HG02571 (cell line): ENCODE results near the gene PRKN.

Experiments used
- ATAC-seq: cut with Tn5 transposase; IDR thresholded peaks from one replicate; pipeline ENCODE4 v1.9.1; 2021; ENCODE audit warnings: mild to moderate bottlenecking, moderate library complexity; ENCODE audit not compliant: unreplicated experiment

PRKN gene

DNA sequence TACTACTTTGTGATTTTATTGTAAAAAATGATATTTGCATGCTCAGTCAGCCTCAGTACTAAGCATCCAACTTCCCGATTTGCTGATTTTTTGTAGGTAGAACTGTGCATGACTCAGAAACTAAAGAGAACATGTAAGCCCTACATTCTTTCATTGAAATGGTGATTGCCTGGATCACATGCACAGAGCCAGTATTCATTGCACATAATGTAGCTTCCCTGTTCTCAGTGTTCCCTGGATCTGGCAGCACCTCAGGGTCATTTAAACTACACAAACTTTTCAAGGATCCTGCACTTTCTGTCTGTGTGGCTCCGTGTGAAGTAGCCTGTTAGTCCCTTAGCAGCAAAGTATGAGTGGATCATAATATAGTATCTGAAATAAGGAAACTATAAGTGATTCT, 1030.8 kb downstream of the PRKN start:
- no peak for ATAC-seq

DNA sequence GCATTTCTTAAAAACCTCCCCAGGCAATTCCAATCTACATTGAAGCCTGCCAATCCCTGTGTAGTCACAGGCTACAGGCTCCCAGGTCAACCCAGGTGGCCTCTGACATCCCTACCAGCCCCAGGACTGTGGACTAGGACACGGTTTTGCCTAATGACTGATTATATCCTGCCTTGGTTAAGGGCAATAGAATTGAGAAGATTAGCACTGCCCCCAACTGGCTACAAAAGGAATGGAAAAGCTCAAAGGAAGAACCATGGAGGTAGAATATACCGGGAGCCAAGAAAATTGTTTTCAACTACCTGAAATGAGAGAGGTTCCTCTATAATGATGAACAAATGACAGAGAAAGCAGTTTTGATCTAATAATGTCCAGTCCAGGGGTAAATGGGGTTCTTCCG, 1032.6 kb downstream of the PRKN start:
- ATAC-seq: no peak

DNA sequence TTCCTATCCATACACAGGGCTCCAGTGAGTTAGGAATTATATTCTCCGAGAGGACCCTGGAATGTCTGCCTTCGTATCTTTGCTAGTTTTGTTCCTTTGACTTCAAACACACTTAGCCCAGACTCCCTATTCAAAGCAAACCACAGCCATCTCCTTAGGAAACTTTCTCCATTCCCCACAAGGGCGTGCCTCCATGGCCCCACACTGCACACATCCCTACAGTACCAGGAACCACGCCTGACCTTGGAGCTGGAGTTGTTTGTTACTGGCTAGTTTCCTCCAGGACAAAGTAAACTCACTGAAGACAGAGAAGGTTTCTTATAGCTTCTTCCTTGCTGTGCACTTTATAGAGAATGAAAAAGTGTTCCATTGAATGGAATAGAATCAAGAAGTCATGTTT, 1040.9 kb downstream of the PRKN start:
- no peak for ATAC-seq

DNA sequence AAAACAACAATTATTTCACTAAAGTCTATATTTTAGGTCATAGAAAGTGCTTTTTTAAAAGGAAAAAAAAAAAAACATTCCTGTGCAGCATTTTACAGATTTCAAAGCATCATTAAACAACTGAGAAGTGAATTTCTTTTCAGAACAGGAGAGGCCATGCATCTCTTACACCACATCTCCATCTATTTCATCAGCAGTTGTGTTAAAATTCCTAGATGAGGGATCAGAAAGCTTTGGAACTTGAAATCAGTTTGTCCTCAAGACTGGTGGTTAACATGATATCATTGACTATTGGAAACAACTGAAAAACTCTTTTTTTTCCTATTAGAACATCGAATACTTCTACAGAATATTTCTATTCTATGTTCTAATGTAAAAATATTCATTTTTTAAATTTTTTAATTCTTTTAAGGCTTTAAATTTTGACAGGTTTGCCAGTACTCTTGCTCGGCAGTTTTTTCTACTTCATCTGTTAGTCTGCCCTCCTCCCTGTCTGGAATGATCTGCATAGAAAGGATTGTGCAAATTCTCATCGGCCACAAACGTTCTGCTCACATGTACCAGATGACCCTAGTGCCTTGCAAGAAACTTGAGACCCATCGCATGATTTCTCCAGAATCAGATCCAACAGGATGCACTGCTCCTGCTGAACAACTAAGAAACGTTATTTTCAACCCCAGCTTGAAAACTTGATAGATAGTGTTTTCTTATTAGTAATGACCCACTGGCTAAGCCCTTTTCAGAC, 1042.7 kb downstream of the PRKN start:
- no peak for ATAC-seq

DNA sequence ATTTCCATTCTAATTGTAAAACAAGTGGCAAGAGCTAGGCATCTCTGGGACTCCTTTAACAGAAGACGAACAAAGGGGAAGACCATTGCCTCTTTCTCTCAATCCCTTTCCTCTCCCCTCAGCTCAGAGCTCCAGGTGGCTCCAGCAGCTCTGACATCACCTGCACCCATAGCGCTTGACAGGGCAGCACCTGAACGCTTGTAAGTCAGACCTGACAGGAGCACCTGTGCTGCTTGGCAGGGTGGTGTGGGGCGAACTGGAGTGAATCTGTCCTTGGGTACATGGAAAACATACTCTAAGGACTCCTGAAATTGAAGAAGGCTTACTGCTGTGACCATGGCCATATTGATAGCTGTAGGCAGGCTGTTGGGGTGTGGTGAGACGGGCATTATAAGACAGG, 1044.2 kb downstream of the PRKN start:
- no peak for ATAC-seq

DNA sequence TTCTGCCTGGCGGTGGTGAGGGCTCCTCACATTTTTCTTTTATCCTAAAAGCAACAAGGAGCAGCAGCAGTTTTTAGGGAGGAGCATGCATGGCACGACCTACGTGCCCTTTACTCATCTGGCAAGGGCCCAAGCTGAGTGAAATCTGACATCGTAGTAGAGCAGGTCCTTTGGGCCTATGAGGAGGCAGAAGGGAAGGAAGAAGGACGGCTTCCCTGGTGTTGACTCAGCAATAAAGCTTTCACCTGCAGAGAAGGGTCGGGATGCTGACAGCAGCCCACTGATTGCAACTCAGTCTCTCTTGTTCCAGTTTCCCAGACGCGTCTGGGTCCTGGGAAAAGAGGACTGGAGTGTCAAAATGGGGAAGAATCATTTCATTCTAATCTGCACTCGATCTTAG, 1044.6 kb downstream of the PRKN start:
- ATAC-seq: no peak

DNA sequence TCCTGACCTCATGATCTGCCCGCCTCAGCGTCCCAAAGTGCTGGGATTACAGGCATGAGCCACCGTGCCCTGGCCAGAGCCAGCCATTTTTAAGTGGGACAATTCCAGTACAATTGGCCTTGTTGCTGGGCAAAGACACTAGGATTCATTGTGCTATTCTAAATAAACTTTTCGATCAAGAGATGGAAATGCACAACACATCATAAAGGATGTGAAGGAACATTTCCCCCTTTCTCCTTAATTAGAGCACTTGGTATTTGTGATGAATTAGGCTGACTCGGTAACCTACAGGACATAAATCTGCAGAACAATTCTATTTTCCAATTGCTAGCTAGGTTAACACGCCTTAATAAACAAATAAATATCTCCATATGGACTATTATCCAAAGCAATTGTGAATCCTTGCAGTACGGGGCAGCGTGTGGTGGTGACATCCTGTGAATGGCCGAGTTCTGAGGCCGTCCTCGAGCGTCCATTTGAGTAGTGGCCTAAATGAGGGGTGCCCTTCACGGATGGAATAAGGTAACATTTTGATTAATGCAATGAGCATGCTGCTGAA, 1047.5 kb downstream of the PRKN start:
- ATAC-seq: no peak

DNA sequence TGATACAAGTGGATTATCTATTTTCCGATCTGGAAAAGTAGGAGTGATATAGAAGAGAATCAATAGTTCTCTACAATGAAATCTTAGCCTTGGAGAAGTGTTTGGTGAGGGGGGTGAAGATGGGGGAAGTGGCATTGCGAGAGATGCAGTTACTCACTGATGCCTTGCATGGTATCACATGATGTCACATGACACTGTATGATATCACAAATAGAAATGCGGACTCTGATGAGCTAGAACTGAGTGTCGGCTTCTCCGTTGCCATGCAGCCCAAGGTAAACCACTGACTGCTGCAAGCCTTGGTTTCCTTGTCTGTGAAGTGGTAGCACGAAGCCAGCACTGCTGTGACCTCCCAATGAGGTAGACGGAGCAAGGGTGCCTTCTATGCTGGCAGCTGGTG, 1050.4 kb downstream of the PRKN start:
- no peak for ATAC-seq

DNA sequence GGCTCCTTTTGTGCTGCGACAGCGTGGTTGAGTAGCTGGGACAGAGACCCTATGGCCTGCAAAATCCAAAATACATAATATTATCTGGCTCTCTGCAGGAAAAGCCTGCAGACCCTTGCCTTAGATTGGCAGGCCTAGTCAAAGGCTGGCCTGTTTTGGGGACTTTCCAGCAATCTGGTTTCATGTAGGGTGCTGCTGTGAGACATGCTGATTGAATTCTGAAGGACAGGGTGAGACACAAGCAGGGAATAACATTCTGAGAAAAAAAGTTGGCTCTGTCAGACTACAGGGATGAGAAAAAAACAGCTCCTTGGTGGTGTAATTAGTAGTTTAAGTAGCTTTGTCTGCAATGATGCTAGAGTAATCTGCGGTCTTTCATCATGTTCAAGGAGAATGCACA, 1051.0 kb downstream of the PRKN start:
- ATAC-seq: peak; percentile 51

DNA sequence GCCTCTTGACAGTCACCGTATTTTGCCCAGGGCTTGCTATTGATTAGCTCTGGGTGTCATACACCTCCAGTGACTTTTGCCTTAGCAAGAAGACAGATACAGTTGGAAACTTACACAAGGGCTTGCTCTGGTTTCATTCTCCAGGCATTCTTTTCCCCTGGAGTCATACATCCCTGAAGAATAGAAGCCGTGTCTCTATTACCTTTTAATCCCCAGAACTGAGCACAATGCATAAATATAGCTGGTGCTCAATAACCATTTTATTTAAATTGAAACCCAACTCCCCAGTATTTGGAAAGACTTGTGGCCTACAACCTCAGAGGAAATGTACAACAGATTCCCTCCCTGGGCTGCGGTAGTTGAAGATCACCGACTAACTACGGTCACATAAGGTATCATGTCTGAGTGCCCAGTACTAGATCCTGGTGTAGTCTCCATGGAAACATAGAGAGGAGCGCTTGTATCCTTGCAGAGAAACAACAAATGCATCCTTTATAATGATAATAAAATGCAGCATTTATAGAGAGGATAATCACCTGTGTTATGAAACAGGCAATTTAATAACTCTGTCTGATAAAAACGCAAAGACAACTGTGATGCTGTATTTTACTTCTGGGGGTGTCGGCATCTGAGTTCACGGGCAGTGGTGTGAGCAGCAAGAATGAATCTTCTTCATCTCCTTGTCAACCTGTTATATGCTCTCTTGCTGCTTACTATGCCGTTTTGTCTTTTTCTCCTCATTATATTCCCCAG, 1052.5 kb downstream of the PRKN start:
- ATAC-seq: no peak

DNA sequence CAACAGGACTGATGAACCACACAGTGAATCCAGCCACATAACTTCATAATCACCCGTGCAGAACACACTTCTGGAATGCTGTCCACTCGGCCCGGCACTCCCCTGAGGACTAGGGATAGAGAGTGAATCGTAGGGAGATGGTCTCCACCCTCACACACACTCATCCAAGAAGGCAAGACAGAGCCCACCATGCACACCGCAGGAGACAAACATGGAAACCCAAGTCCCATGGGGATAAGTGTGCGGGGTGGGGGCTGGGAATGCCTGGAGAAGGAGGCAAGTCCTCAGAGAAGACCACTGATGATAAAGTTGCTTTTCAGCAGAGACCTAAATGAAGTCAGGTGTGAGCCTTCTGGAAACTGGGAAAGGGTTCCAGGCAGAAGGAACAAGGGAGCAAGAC, 1054.5 kb downstream of the PRKN start:
- ATAC-seq: no peak

DNA sequence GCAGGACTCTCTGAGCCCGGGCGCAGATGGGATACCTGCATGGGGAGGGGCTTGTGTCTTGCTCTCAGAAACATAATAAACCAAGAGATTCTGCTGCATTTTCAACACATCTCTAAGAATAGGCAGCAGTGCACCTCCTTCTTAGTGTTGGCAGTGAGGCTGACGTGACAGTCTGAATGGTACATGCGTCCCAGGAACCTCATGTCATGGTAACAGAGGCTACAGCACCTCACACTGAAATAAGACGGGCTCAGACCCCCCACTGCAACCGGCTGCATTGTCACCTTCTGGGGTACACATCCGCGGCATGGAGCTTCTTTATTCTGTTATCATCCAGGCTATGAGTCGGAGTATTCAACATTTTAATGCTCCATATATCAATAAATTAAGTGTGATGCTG, 1056.4 kb downstream of the PRKN start:
- no peak for ATAC-seq

DNA sequence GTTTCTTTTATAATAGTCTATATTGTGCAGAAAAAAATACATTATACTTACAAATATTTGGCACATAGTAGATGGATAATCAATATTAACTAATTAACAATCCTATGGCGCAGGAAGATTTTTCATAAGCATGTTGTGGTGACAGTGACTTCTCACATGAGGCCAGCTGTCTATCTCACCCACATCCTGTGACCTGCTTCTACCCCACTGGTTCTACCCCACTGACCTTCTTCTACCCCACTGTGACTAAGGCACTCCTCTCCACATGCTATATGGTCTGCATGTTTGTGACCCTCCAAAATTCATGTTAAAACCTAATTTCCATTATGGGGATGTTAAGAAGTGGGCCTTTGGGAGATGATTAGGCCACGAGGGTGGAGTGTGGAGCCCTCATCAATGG, 1058.9 kb downstream of the PRKN start:
- no peak for ATAC-seq

DNA sequence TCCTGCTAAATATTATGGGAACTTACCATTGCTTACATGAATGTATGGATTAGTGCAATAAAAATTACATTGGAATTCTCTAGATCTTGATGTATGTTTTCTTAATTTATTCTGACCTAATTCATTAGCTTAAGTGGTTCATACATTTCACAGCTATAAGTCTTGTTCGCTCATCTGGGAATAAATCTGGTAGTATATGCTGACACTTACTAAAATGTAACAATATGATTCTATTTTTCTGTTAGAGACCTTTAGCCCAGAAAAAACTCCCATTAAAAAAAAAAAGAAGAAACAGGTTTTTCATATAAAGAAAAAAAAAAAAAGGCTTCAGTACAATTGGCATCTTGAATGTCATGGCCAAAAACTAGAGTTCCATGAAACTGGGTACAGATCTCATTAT, 1059.6 kb downstream of the PRKN start:
- ATAC-seq: no peak

DNA sequence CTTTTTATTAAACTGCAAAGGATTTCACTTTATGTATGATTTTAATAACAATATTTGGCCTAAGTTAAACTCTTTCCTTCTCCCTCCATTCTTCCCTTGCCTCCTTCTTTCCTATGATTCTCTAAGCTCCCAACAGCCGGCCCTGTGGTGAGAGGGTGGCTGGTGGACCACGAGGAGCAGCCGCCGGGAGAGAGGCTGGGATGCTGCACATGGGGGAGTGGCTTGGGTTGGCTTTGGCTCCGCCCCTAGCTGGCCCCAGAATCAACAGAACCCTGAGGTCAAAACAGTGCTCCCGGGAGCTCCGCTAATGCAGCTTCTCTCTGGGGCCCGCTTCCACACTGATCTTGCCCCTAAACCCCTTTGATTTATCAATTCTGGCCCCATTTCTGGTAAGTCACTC, 1063.9 kb downstream of the PRKN start:
- no peak for ATAC-seq

DNA sequence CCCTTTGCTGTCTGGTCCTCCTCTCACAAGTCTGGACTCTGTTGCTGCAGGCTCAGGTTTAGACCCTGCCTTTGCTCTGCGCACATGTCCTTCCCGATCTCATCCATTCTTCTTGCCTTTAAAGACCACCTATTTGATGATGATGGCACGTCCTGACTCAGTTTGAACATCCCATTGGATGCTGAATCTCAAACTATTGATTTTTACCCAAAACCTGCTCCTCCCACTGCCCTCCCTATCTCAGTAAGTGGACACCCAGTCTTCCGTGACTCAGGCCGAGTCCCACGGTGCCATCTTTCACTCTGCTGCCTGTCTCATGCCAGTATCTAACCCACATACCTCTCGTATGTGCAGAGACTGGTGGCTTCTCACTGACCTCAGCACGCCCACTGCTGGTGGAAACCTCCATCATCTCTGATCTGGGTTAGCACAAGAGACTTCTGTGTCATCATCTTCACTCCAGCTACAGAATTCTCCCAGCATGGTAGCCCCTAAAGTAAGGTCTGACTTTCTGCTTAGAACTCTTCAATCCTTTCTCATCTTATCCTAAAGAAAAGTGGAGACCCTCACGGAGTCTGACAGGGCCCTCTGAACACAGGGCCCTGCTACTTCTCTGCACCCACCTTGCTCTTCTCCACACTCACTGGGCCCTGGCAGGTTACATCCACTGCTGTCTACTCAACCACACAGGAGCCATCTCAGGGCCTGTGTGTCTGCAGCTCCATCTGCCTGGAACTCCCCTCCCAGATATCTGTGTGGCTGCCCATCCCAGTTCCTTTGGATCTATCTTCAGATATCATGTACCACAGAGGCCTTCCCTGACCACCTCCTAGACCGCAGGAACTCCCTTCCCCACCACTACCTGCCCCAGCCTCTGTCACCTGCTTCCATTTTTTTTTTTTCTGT, 1066.6 kb downstream of the PRKN start:
- ATAC-seq: no peak

DNA sequence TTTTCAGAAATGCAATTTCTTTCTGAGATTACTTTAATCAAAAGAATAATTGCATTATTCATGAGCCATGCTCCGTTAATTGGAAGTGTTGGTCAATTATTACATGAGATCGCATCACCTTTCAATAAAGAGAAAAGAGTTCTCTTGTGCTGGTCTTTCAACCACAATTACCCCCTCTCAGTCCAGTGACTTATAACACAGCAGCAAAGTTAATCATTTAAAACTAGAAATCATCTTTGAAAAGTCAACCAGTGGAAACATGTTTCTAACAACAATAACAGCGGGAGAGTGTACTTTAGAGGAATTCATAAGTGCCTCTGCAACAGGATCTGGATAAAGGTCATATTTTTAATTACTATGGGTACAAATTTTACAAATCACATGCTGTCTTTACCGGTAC, 1069.4 kb downstream of the PRKN start:
- no peak for ATAC-seq

DNA sequence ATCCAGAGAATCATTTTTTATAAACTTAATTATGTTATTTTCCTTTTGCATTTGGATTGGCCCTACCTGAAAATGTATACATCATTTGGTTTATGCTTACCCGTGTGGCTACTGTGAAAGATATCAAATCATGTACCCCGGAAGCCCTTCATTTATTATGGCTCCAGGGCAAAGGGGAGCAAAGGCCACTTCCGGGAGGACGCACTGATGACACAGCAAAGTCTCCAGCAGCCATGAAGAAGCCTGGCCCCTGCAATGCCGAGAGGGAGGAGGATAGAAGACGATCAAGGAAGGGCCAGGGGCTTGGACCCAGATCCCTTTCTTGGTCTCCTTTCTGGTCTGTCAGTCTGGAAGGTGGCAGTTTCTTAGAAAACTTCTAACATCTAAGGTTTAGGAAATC, 1073.4 kb downstream of the PRKN start:
- ATAC-seq: no peak

DNA sequence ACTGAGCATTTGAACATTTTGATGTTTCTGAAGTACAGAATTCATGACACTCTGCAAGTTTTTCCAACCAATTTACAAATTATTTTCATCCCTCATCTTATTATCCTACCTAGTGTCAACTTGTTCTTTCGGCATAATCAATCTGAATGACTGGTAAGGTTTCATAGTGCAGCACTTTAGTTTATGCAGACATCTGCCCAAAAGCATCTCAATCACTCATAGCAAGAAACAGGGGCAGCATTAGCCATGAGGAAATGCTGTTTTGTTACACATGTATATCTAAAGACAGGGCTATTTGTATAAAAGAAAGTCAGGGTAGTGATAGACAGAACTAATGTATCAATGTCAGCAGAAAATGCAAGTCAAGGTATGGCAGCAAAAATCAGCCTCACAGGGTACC, 1075.6 kb downstream of the PRKN start:
- no peak for ATAC-seq

DNA sequence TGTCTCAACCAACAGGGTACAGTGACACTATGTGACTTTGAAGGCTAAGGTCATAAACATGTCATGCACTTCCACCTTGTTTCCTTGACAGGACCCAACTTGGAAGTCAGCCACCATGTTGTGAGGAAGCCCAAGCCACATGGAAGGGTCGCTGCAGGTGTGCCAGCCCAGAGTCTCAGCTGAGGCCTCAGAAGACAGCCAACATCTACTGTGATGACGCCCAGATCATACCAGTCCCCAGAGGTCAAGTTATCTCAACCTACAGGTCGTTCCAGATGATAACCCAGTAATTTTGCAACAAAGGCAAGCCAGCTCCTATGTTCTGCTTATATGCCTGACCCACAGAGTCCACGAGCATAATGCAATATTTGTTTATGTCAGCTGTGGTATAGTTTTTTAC, 1077.7 kb downstream of the PRKN start:
- no peak for ATAC-seq

DNA sequence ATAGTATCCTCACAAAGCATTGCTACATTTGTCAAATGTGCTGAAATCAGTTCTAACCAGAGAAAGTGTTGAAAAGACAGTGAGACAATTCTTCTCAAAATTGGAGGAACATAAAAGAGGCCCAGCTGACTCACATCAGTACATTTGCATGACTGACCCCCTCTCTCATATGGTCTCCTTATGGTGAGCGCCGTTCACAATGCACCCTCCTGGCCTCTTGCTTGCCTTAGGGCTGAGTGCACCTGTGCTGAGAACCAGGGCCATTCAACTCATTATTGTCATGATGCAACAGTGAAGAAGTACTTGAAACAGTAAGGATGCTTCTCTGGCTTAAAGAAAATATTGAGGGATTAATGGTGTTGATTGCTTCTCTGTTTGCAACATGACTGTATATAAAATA, 1078.5 kb downstream of the PRKN start:
- ATAC-seq: no peak
